SK-N-SH (cell line): ENCODE data around the gene CDH22.

Source experiments
- ELF1 ChIP-seq: IDR thresholded peaks from 2 replicates; pipeline ENCODE4 v1.4.0; 2012
- FOXJ3 ChIP-seq: sonication (generic); formaldehyde crosslinking; IDR thresholded peaks from 2 replicates; pipeline ENCODE4 v1.5.1; 2020; ENCODE audit warnings: mild to moderate bottlenecking, missing genetic modification reagents
- GABPA ChIP-seq: IDR thresholded peaks from 2 replicates; pipeline ENCODE4 v1.4.0; 2012; ENCODE audit warnings: low read depth, mild to moderate bottlenecking
- NRF1 ChIP-seq: IDR thresholded peaks from 2 replicates; pipeline ENCODE4 v1.6.1; 2012; ENCODE audit warnings: low read depth, mild to moderate bottlenecking, low read length
- POLR2AphosphoS5 ChIP-seq: IDR thresholded peaks from 2 replicates; pipeline ENCODE4 v1.6.1; 2012; ENCODE audit warnings: low read depth, low read length
- RXRA ChIP-seq: IDR thresholded peaks from 2 replicates; pipeline ENCODE4 v1.4.0; 2012; ENCODE audit warnings: low read depth, mild to moderate bottlenecking, borderline replicate concordance
- SIN3A ChIP-seq: IDR thresholded peaks from 2 replicates; pipeline ENCODE4 v1.6.1; 2012; ENCODE audit warnings: low read depth, mild to moderate bottlenecking, low read length, moderate library complexity, borderline replicate concordance
- TAF1 ChIP-seq: IDR thresholded peaks from 2 replicates; pipeline ENCODE4 v1.6.1; 2012; ENCODE audit warnings: low read depth, mild to moderate bottlenecking, low read length, moderate library complexity, borderline replicate concordance
- TEAD4 ChIP-seq: IDR thresholded peaks from 2 replicates; pipeline ENCODE4 v1.4.0; 2012; ENCODE audit warnings: mild to moderate bottlenecking, borderline replicate concordance; ENCODE audit not compliant: insufficient read depth
- TF ChIP-seq, protein P1 (sequence below): fragments of 200-600 bp; sonication (generic); IDR thresholded peaks from 2 replicates; pipeline ENCODE4 v1.6.1; 2017; ENCODE audit warnings: antibody characterized with exemption, mild to moderate bottlenecking, moderate library complexity
- TF ChIP-seq, protein P2 (sequence below): IDR thresholded peaks from 2 replicates; pipeline ENCODE4 v1.4.0; 2012; ENCODE audit warnings: low read depth
- TF ChIP-seq, protein P3 (sequence below): IDR thresholded peaks from 2 replicates; pipeline ENCODE4 v1.4.0; 2012; ENCODE audit warnings: low read depth, borderline replicate concordance
- TF ChIP-seq, protein P4 (sequence below): IDR thresholded peaks from 2 replicates; pipeline ENCODE4 v1.6.1; 2012; ENCODE audit warnings: mild to moderate bottlenecking, low read depth, low read length, moderate library complexity

DNA sequence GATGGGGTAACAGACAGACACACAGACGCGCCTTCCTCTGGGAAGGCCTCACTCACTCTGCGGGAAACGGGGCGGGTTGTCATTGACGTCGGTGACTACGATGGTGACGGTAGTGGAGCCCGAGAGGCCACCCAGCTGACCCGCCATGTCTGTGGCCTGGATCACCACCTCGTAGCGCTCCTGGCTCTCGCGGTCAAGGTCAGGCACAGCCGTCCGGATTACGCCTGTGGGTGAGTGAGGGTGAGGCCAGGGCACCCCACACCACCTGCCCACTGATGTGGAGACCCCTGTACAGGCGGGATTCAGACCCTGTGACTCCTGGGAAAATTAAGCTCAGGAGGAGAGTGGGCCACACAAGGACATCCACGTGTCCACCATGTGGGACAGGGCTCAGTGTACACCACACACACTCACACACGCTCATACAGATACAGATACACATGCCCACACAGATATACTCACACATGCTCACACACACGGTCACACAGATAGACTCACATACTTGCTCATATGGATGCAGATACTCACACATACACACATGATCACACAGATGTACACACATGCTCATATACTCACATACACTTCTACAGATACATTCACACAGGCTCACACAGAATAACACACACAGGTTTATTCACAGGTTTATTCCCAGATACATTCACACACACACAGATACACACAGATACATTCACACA is 91.4 kb downstream of the CDH22 start:
- TF ChIP-seq, protein P1, sequence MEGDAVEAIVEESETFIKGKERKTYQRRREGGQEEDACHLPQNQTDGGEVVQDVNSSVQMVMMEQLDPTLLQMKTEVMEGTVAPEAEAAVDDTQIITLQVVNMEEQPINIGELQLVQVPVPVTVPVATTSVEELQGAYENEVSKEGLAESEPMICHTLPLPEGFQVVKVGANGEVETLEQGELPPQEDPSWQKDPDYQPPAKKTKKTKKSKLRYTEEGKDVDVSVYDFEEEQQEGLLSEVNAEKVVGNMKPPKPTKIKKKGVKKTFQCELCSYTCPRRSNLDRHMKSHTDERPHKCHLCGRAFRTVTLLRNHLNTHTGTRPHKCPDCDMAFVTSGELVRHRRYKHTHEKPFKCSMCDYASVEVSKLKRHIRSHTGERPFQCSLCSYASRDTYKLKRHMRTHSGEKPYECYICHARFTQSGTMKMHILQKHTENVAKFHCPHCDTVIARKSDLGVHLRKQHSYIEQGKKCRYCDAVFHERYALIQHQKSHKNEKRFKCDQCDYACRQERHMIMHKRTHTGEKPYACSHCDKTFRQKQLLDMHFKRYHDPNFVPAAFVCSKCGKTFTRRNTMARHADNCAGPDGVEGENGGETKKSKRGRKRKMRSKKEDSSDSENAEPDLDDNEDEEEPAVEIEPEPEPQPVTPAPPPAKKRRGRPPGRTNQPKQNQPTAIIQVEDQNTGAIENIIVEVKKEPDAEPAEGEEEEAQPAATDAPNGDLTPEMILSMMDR = no peak
- TF ChIP-seq FOXJ3 (CRISPR knock-in tag) = no peak
- TF ChIP-seq, protein P2, sequence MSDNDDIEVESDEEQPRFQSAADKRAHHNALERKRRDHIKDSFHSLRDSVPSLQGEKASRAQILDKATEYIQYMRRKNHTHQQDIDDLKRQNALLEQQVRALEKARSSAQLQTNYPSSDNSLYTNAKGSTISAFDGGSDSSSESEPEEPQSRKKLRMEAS = no peak
- TF ChIP-seq GABPA = no peak
- TF ChIP-seq, protein P3, sequence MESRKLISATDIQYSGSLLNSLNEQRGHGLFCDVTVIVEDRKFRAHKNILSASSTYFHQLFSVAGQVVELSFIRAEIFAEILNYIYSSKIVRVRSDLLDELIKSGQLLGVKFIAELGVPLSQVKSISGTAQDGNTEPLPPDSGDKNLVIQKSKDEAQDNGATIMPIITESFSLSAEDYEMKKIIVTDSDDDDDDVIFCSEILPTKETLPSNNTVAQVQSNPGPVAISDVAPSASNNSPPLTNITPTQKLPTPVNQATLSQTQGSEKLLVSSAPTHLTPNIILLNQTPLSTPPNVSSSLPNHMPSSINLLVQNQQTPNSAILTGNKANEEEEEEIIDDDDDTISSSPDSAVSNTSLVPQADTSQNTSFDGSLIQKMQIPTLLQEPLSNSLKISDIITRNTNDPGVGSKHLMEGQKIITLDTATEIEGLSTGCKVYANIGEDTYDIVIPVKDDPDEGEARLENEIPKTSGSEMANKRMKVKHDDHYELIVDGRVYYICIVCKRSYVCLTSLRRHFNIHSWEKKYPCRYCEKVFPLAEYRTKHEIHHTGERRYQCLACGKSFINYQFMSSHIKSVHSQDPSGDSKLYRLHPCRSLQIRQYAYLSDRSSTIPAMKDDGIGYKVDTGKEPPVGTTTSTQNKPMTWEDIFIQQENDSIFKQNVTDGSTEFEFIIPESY = no peak
- TF ChIP-seq NRF1 = no peak
- TF ChIP-seq, protein P4, sequence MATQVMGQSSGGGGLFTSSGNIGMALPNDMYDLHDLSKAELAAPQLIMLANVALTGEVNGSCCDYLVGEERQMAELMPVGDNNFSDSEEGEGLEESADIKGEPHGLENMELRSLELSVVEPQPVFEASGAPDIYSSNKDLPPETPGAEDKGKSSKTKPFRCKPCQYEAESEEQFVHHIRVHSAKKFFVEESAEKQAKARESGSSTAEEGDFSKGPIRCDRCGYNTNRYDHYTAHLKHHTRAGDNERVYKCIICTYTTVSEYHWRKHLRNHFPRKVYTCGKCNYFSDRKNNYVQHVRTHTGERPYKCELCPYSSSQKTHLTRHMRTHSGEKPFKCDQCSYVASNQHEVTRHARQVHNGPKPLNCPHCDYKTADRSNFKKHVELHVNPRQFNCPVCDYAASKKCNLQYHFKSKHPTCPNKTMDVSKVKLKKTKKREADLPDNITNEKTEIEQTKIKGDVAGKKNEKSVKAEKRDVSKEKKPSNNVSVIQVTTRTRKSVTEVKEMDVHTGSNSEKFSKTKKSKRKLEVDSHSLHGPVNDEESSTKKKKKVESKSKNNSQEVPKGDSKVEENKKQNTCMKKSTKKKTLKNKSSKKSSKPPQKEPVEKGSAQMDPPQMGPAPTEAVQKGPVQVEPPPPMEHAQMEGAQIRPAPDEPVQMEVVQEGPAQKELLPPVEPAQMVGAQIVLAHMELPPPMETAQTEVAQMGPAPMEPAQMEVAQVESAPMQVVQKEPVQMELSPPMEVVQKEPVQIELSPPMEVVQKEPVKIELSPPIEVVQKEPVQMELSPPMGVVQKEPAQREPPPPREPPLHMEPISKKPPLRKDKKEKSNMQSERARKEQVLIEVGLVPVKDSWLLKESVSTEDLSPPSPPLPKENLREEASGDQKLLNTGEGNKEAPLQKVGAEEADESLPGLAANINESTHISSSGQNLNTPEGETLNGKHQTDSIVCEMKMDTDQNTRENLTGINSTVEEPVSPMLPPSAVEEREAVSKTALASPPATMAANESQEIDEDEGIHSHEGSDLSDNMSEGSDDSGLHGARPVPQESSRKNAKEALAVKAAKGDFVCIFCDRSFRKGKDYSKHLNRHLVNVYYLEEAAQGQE = no peak
- TF ChIP-seq ELF1 = no peak
- TF ChIP-seq TEAD4 = no peak
- no peak for TF ChIP-seq POLR2AphosphoS5
- TF ChIP-seq RXRA = no peak
- TF ChIP-seq SIN3A = no peak
- no peak for TF ChIP-seq TAF1
